NCI-H2227 (cell line): ENCODE data around the gene MESP2.
"Not testable (repeated sequence)": the region's sequence is repeated elsewhere in the genome, so short reads cannot be mapped to it uniquely, and the experiment has no call there.

Source experiments
- DNase-seq: peaks from one replicate; lab custom pipeline; 2025; ENCODE audit not compliant: unreplicated experiment; lab: John Stamatoyannopoulos, UW

The MESP2 gene

DNA sequence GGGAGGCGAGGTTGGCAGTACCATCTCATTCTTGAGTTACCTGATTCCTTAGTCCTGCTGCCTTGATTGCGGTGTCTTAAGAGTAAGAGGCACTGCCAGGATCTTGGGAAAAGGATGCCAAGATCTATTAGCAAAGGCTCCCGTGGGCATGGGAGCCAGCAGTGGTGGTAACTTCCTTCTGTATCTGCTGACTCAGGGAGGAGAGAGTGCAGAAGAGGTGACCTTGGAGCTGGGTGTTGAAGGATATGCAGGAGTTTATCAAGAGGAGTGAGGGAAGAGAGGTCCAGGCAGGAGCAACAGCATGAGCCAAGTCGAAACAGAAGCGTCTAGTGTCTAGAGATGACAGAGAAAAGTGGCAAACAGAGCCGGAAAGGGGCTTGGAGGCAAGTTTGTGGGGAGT lies 4.5 kb downstream of the MESP2 start:
- no peak for DNase-seq

DNA sequence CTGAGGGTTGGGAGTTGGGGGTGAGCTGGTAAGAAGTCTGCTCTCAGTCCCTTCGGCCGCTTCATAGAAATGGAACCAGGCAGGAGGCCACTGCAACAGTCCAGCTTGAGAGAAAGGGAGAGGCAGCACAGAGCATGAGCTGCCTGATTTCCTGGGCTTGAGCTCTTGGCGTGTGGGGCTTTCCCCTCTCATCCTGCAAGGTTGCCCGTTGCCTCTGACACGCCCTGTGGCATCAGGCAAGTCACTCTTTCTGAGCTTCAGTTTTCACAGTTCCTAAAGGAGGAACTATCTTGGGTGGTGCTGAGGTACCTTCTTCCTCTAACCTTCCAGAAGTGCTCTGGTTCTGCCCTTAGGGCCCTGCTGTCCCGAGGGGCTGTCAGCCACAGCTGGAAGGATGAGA lies 4.9 kb downstream of the MESP2 start:
- no peak for DNase-seq

DNA sequence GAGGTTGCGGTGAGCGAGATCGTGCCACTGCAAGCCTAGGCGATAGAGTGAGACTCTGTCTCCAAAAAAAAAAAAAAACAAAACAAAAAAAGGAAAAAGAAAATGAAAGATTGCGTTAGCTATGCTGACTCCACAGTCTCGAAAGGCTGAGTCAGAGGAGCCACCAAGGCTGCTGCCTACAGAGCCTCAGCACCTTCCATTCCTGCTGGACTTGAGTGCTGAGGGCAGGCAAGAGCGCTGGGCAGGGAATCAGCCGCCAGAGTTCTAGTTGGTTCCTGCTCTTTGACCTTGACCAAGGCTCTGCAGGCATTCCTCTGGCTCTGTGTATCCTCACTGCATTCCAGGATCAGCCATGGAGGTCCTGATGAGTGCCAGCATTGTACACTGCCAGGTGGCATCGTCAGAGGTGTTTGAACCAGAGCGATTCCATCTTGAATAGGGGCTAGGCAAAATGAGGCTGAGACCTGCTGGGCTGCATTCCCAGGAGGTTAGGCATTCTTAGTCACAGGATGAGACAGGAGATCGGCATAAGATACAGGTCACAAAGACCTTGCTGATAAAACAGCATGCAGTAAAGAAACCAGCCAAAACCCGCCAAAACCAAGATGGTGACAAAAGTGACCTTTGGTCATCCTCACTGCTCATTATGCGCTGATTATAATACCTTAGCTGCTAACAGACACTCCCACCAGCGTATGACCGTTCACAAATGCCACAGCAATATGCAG lies 5.9 kb downstream of the MESP2 start:
- no peak for DNase-seq

DNA sequence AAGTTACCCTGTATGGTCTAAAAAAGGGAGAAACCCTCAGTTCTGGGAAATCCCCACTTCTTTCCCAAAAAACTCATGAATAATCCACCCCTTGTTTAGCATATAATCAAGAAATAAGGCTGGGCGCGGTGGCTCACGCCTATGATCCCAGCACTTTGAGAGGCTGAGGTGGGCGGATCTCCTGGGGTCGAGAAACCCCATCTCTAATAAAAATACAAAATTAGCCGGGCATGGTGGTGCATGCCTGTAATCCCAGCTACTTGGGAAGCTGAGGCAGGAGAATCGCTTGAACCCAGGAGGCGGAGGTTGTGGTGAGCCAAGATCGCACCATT lies 6.5 kb downstream of the MESP2 start:
- DNase-seq, result not testable (repeated sequence)

DNA sequence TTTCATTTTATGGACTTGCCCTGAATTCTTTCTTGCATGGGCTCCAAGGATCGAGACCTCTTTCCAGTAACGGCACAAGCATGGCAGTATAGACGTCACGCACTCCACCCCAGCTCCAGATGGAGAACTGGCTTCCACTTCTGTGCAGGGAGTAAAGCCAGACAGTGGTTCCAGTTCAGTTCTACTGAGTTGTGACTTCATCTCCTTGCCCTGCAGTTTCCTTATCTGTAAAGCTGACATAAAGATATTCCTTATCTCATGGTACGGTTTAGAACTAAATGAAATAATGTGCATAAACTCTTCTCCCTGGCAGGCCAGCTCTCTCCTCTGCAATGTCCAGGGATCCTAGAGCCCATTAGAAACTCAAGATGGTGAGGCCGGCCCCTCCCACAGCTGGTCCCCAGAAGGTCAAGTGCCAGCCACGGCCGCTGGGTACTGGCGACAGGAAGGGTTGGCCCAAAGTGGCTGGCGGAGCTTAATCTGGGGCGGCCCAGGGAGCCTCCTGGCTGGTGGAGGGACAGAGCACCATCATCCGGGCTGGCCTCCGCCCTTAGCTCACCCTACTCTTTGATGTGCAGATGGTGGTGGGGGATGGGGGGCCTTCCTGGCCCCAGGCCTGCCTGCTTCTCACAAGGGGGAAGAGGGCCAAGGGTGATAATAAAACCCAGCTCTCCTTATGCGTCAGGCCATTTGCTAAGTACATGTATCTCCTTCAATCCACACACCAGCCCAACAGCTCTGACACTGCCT lies 7.2 kb downstream of the MESP2 start:
- DNase-seq, result no peak

DNA sequence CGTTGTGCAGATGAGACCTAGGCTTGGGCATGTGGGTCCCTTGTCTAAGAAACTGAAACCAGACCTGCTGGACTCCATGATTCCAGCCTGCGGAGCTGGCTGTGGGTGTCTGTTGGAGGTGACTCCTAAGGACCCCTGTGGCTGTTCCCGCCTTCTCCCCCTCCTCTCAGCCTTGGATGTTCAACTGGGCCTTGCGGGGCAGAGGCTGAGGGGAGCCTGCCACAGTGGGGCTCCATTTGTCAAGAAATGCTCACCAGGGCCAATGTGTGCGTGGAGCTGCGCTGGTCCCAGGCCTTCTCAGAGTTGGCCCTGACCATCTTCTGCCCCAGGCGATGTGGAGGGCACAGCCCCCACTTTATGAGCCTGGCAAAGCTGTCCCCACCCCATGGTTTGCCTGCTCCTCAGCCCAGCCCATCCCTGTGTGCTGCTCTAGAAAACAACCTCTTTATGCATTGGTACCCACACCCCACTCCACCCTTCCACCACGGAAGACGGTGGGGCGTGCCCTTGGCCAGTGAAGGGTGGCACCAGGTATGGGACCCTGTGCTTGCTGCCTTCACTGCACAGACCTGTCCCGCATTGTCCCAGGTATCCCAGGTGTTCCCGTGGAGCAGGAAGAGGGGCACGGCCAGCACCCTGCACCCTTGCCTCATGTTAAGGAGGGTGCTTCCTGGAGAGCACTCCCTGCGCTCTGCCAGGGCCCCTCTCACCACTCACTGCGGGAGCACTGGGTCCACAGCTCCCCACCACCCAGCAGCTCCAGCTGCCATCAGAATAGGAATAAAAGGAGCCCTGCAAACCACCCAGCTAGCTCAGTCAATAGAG lies 7.9 kb downstream of the MESP2 start:
- DNase-seq, result no peak

DNA sequence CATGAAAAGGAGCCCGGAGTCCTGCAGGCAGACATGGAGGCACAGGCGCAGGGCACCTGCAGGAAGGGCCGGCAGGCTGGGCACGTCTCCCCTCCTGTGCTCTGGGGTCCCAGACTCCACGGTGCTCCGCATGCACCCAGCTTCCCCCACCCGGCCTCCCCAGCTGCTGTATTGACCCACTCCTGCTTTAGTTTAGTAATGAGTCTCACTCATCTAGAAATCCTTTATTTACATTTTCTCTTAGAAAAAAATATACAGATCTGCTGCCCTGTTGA lies 8.5 kb downstream of the MESP2 start:
- DNase-seq, result no peak

DNA sequence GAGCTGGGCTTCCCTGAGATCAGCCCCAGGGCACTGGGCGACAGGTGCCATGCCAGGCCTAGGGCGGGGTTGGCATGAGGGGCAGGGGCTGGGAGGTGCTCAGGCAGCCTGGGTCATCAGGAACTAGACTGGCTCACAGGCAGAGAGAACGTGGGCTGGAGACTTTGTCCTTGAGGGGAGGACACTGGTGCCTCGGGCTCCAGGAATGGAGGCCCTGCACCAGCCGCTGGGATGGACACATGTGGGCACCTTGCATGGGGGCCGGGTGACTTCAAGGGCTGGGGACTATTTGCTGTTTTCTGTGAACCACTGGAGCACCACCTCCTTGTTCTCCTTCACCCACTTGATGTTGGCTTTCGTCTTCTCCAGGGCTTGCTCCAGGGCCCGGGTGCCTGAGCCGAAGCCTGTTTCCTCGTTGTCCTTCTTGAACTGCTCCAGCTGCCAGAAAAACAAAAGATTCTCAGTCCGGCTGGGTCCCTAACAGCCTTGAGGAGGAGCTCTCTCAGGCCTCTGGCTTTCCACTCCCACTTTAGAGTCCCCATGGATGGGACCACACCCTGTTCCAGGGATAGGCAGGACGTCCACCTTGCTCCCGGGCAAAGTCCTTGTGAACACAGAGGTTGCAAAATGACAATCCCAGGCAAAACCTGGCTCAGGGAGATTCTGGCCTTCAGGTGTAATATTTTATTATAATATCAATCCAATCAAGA lies 9.1 kb downstream of the MESP2 start:
- no peak for DNase-seq

DNA sequence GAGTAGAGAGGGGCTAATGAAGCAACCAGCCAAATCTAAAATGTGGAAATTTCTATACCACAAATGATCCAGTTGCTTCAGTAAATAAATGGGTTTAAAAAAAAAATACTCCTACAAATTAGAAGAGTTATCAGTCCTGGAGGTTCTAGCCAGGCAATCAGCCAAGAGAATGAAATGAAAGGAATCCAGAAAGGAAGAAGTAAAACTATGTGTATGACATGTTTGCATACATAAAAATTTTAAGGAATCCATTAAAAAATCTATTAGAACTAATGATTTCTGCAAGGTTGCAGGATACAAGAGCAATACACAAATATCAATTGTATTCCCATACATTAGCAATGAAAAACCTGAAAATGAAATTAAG lies 9.6 kb downstream of the MESP2 start:
- no peak for DNase-seq

DNA sequence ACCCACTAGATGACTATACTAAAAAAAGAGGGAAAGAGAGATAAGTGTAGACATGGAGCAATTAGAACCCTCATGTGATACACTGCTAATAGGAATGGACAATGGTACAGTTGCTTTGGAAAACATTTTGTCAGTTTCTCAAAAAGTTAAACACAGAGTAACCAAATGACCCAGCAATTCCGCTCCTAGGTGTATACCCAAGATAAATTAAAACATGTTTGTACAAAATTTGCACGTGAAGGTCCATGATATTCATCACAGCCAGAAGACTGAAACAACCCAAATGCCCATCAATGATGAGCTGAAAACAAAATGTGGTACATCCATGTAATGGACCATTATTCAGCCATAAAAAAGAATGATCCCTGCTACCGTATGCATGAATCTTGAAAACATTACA lies 11.8 kb downstream of the MESP2 start:
- DNase-seq, result no peak

DNA sequence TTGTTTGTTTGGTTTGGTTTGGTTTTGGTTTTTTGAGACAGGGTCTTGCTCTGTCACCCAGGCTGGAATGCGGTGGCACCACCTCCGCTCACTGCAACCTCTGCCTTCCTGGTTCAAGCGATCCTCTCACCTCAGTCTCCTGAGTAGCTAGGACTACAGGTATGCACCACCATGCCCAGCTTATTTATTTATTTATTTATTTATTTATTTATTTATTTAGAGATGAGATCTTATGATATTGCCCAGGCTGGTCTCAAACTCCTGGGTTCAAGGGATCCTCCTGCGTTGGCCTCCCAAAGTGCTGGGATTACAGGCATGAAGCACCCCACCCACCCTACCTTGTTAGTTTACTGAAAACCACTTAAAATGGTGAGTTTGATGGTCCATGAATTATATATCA lies 12.5 kb downstream of the MESP2 start:
- DNase-seq, result not testable (repeated sequence)

DNA sequence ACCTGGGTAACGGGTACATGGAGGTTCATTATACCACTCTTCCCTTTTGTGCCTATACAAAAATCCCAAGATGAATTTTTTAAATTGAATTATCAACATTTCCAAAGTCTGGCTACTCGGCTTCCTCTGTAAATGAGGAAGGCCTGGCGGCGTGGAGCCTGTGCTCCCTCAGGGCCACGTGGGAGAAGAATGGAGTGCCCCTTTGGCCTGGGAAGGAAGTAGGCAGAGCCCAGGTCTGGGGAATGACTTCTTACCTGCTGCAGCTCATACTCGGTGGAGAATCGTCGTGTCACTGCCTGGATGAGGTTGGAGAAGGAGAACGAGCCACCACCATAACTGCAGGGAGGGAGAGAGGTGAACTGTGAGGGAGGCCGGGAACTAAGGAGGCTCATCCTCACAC lies 14.1 kb downstream of the MESP2 start:
- DNase-seq, result no peak

DNA sequence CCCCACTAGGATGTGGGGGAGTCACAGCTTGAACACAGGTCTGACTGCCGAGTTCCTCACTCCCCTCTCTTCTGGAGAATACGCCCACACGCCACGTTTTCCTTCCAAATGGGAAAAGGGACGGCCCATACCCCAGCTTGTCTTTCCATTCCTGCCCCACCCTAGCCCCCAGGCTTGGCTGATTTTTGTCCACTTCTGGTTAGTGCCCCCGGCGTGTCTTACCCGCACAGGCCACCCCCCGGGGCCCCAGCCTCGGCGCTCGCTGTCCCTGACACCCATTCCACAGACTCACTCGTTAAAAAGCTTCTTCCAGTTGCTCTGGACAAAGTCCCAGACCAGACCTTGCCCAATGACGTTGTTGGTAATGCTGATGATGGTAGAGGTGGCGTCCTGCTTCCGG lies 14.5 kb downstream of the MESP2 start:
- DNase-seq, result no peak

DNA sequence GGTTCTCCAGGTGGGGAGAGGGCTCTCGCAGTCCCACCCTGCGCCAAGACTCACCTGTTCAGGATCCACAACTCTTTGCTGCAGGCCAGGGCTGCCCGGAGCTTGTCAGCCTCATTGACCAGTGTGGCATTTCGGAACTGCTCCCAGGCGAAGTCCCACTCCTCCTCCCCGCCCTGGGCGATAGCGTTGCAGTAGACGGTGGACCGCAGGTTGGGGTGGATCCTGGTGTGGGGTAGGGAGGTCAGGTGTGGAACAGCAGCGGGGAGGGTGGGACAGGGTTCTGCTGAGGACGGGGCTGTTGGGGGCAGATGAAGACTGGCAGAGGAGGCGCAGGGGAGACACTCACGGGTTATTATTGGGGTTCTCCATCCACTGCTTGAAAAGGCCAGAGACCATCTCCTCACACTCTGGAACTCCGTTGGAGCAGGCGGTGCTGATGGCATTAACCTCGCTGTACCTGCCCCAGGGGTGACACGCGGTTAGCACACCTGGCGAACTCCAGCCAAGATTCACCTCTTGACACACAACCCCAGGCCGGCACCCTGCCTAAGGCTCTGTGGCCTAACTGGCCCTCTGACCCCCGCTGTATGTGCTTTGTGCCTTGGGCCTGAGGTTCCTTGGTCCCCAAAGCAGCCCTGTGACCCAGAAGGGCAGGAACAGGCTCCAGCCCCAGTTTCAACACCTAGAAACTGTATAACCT lies 16.1 kb downstream of the MESP2 start:
- DNase-seq, result no peak

DNA sequence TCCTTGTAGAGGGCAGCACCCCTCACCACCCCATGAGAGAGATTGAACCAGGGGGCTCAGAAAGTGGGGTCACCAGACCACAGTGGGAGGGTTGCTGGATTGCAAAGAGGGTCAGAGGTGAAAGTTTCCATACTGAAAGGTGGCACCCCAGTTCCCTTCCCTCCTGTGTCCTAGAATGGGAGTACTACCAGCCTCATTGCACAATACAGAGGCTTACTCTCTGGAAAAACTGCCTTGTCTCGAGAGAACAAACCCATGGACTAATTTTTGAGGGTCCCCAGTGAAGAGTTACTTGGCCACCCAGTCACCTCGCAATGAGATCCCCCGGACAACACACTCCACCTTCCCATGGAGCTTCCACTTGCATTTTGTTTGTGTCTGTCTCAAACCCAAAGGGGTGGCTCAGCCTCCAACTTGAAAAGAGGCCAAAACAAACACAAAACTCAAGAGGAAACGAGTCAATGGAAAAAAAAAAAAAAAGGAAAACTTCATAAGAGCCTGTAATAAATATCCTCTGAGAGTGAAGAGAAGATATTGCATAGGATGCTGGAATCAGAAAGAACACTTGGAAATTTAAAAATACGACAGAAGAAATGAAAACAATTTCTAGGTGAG lies 18.6 kb downstream of the MESP2 start:
- no peak for DNase-seq

DNA sequence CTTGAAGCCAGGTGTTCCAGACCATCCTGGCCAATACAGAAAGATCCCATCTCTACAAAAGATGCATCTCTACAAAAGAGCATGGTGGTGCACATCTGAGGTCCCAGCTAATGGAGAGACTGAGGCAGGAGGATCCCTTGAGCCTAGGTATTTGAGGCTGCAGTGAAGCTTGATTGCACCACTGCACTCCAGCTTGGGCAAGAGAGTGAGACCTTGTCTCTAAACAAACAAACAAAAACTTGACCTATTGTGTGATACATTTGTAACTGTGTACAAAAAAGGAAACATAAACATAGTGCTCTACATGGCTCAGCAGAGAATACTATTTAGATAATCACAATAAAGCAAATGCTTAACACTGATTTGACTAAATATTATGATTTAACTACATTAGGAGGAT lies 19.9 kb downstream of the MESP2 start:
- DNase-seq, result no peak

DNA sequence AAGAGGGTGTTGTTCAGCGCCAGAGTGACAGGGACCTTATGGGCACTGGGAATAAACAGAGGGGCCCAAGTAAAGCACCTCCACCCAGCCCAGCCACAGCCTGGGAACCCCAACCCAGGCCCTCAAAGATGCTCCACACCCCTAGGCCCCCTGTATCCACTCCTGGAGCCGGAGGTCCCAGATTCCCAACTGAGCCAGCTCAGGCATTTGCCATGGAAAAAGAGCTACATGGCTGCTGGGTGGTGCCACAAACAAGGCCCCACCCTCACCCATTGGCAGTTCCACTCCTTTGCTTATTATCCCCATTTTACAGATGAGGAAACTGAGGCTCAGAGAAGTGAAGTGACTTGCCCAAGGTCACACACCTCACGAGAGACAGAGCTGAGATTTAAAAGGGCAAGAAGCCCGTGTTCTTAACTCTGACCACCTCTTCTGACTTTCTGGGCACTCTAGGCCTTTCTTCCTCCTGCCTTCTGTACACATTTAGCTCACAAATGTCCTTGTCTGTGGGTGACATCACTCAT lies 21.6 kb downstream of the MESP2 start:
- no peak for DNase-seq

DNA sequence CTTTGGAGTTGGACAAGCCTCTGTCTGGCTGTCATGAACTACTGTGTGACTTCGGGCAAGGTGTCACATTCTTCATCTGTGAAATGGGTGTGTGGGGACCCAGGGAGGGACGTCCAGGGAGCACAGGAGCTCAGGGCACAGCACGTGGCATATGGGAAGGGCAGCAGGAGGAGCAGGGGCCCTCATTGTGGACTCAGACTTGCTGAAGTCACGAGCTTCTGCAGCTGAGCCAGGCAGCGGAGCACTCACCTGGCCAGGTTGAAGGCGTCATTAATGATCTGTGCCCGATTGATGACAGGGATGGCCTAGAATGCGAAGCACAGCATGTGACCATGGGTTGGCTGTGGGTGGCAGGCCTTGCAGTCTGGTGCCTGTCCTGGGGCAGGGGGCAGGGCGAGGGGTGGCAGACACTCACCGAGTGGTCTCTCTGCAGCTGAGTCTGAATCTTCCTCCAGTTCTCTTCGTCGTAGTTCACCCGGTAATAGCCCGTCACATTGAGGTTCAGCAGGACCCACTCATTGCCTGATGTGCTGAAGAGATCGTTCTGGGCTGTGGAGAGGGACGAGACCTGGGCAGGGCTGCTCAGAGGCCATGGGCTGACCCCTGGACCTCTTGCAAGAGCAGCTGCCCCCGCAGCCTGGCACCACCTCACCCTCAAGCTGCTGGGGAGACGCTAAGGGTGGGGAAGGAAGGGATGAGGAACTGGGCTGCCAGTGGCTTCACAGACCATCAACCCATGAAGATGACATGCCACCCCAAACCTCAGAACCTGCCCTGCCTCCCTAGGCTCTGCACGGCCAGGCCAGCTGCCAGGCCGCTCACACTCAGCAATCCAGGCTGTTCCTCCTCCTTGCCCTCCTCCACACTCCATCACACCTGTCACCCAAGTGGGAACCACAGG lies 23.1 kb downstream of the MESP2 start:
- no peak for DNase-seq

DNA sequence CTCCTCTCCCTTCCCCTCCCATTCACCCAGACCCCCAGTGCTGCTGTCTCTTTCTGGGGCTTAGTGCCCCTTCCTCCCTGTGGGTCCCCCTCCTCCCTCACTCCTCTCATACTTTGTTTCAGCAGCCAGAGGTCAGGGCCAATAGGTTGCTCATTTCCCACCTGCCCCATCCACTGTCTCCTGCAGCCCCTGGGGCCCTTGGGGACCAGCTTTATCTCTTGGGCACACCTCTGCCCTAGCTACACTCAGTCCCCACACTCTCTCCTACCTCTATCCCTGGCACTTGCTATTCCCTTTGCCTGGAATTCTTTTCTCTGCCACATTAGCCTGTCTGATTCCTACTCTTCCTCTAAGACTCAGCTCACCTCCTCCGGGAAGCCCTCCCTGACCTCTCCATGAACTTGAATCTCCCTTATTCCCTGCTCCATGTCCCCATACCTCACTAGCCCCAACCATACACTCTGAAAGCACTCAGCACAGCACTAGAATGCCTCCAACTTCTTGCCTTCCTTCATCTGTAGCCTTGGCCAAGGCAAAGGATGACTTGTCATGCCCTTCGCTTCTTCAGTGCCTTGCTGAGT lies 23.9 kb downstream of the MESP2 start:
- DNase-seq, result no peak
